ENCODE results near the gene SZT2.
"Not testable (repeated sequence)": the region's sequence is repeated elsewhere in the genome, so short reads cannot be mapped to it uniquely, and the experiment has no call there.

The SZT2 gene

DNA sequence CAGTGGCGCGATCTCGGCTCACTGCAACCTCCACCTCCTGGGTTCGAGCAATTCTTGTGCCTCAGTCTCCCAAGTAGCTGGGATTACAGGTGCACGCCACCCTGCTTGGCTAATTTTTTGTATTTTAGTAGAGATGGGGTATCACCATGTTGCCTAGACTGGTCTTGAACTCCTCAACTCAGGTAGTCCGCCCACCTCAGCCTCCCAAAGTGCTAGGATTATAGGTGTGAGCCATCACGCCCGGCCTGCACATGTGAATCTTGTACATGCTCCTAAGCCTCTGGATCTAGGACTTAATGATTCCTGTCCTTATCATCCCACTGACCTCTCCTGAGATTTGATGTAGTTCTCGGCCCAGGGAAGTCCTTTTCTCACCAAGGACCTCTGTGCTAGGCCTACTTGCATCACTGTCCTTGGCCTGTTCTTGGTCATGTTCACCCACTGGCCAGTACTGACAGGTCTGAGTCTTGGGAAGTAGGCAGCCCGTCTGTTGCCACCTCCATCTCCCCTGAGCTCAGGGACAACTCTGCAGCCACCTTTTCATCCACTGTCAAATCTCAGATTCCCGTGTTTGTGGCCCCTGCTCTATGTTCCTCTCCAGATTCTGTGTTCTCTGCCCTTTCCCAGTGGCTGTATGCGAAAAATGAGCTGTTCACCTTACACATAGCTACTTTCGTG, 54.6 kb downstream of the SZT2 start:
- no peak for DNase-seq

- no peak for DNase-seq
Measured at GRCh38 chr1:43444836-43445235, 55.1 kb downstream of the SZT2 start.

DNA sequence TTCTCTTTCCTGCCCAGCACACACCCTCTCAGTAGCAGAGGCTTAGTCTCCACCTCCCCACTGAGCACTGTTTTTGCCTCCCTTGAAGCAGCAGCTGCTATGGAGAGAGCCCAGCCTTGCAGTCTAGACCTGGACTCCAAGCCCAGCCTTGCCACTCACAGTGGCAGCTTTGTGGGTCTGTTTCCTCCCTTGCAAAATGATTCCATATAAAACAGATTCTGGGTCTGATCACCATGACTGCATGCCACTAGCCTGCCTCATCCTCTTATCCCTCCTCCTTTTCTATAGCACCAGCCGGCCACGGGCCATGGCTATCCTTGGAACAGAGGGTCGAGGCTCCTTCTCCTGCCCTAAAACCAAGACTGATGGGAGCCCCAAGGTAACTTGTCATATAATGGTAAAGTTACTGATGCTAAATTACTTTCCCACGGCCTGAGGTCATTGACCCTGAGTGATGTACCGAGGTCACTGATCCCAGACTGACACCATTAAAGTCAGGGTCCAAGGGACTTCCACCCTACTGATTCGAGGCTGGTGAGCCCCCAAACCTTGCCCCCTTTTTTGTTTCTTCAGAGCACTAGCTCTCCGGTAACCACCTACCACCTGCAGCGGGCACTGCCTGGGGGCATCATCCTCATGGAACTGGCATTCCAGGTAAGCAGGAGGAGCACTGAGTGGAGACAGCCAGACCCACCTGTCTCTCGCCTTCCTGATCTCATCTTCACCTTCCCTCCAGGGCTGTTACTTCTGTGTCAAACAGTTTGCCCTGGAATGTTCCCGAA, 56.1 kb downstream of the SZT2 start:
- DNase-seq = no peak

DNA sequence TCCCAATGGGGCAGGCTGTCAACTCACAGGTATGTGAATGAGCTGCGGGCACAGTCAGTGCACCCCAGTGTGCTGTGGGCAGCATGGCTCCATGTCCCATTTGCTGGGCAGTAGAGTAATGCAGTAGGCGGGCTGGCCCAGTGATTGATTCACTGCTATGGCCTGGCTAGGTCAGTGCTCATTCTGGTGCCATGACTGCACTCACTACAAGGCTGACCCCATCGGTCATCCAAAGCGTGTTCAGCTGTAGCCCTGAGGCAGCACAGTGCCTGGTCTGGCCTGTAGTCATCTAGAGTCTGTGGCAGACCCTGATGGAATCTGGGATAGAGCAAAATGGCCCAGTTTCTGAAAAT, 56.7 kb downstream of the SZT2 start:
- DNase-seq = no peak

DNA sequence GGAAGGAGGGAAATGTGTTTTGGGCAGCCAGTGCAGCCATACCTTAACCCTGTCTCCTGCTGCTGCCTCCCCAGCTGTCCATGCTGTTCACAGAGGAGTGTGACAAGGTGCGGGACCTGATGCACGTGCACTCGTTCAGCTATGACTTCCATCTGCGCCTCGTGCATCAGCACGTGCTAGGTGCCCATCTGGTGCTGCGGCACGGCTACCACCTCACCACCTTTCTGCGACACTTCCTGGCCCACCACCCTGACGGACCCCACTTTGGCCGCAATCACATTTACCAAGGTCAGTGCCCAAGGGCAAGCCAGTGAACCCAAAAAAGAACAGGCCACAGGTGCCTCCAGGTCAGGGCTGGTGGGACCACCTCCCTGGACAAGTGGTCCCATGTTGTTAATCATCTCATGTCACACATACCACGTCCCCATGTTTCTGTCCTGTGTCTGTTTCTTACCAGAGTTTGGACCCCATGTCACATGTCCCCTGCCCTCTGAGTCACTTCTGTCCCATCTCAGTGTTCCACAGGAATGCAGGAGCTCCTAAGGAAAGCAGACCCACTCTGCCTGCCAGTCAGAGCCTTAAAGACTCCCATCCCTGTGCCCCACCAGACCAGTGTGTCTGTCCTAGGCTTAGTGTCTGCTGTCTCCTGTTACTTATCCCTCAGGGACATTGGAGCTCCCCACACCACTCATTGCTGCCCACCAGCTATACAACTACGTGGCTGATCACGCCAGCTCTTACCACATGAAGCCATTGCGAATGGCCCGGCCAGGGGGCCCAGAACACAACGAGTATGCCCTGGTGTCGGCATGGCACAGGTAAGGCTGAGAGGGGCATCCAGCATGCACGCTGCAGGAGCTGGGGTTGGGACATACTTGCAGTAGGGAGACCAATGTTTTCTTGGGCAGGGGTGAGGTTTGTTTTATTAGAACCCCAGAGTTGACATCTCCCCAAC, 57.5 kb downstream of the SZT2 start:
- no peak for DNase-seq

GRCh38 chr1:43447891-43448708, 58.4 kb downstream of the SZT2 start:
- no peak for DNase-seq

DNA sequence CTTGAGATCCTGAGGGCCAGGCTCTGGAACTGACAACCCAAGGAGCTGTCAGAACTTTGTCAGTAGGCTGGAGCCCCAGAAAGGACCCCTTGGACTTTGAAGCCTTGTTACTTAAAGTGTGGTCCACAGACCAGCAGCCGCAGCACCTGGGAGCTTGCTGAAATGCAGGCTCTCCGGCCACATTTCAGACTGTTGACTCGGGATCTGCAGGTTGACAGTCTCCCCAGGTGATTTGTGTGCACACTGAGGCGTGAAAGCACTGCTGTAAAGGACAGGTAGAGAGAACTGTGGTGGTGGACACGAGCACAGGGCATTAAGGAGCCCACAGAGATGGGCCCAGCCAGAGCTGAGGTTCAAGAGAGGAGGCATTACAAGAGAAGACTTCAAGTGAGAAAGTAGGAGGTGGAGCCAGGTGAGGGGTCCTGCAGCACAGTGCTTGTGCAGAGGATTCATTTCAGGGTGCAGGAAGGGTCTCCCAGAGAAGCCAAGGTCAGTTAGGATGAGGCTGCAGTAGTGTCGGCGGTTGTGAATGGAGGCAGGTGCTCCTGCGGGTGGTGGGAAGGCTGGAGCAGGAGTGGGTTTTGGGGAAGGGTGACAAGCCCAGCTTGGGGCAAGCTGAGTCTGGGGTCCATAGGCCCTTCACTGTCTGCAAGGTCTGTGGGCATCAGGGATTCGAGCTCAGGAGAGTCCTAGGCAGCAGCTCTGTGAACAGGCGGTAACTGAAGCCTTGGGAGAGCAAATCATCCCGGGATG, 59.4 kb downstream of the SZT2 start:
- no peak for DNase-seq

- no peak for DNase-seq
Measured at GRCh38 chr1:43449708-43450069, 60.0 kb downstream of the SZT2 start.

- no peak for DNase-seq
Measured at GRCh38 chr1:43450251-43450941, 60.7 kb downstream of the SZT2 start.

GRCh38 chr1:43451157-43451591, 61.5 kb downstream of the SZT2 start:
- no peak for DNase-seq

DNA sequence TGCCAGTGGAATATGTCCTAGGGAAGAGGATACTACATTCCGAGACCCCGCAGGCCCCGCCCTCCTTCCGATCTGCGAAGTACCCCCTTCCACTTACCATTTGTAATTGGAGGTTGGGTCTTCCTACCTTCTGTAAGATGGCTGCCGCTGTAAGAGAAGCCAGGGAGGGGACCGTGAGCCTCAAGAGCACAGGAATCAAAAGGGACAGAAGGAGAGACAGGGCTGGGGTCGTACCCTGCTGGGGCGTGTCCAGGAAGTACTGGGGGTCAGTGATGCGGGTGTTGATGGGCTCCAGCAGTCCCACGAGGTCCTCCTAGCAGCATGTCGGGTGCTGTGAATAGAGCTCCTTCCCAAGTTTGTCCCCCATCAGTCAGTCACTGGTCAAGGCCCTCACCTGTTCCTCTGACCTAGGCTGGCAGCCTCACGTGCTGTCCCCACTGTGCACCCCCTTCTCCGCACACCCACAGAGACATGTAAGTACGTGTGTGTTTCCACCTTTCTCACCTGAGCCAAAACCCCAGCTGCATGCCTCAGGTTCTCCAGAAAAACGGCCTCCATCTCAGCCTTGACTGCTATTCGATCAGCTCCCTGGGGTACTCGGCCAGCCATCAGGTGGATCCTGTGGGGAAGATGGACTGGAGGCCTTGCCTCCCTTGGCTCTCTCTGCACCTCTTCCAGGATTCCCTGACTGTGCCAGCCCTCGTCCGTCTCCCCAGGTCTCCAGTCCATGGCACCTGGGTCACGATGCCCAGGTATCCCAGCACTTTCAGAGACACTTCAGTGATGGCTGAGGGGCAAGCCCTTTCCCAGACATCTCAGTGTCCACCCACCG, 62.2 kb downstream of the SZT2 start:
- no peak for DNase-seq

GRCh38 chr1:43452789-43453441, 63.2 kb downstream of the SZT2 start:
- no peak for DNase-seq

DNA sequence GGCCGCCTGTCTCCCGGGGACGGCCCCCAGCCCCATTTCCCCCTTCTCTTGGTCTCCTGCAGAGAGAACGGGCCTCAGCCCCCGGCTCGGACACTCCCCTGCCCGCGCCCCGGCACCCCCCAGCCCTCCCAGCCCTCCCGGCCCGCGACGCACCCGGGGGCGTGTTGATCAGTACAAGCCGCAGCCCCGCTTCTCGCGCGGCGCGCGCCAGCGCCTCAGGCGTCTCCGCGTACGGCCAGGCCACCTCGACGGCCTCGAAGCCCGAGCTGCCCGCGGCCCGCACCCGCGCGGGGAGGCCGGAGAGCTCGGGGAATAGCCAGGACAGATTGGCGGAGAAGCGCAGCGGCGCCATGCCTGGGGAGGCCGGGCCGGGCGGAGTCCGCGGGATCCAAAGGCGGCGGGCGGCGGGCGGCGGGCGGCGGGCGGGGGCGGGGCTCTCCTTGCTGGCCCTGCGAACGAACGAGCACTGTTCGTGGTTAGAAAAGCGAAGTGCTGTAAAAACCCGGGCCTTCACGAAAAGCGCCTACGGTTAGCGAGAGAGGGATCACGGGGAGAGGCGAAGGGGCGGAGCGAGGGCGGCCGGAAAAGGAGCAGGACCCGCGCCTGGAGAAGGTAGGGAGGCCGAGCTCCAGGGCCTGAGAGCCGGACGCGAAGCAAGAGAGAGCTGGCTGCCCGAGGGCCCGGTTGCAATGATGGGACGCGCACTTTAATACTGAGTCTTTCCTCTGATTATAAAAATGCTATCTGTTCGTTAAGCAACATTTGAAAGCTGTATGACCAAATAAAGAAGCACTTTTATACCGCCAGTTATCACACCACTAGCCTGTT, 64.0 kb downstream of the SZT2 start, which contains the start of gene HYI:
TSS of gene HYI (minus strand) at position 490 of the 828 bp plus-strand sequence. CDS start at position 352, 138 bp downstream.
- peak; percentile 89 to 90 for DNase-seq

DNA sequence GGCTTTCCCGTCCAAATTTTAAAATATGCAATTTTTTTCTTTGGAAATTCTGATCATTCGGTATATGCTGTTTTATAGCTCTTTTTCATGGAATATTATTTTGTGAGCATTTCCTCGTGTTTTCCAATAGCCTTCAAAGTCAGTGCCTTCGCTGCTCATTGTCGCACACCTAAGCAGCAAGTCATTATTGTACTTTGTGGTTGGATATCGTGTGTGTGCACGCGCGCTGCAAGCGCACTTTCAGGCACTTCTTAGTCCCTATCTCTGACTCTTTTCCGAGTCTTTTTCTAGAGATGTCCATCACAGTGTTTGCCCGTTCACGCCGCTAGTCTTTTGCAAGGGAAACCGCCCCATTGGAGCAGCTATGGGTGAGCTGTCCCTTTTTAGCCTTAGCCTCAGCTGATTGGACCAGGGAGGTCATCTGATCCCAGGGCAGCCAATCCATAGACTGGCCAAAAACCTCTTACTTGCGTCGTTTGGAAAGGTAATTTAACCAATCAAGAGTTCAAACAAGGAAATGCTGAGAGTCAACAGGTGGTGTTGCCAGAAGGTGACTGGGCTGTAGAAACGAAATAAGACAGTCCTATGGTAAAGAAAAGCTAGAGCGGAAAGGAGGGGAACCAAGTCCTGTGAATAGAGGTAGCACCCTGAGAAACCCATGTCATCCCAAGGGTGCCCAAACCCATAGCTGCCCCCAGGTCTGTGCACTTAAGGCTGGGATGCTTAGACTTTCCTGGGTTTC, 64.7 kb downstream of the SZT2 start:
- DNase-seq = peak; percentile 78 to 79

DNA sequence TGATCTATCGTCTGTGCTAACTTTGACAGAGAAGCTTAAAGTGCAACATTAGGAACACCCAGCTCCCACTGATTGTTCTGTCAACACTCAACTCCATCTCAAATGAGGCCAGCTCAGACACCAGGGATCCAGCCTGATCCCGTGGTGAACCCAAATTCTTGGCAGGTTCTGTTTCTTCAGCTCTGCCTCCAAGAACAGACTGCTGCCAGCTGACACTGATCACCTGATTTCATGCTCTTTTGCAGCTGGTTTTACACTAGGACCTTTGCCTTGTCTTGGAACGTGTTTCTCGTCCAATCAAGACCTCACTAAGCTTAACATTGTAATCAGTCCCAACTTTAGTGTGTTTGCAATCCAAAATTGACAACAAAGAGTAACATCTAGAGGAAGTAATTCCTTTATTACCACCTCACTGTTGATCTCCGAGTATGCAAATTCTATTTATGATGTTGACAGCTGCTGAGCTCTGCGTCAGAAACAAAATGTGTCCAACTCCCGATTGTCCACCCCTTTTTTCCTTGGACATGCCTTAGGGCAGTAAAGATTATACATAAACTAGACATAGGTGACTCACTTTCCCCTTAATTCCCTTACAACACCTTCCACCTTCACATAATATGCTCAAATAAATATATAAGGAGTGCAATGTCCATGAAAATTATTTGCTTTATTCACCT, 65.7 kb downstream of the SZT2 start:
- DNase-seq = no peak

- DNase-seq = not testable (repeated sequence)
Measured at GRCh38 chr1:43458379-43458778, 68.7 kb downstream of the SZT2 start.
